Forelimb muscle (tissue), 1 donor: ENCODE data around the gene PDZRN3. TPM values are rescaled to one million over a fixed set of nuclear protein-coding genes. Genes with fewer than 3 reads are reported as not detected.
"Not testable (repeated sequence)": the region's sequence is repeated elsewhere in the genome, so short reads cannot be mapped to it uniquely, and the experiment has no call there.

ENCODE experiments used
- DNase-seq: peaks from one replicate; pipeline ENCODE4 v3.0.0-alpha.2; 2013; ENCODE audit warnings: low read depth
- polyA plus RNA-seq: library from polyadenylated mRNA; unstranded; fragments of 120-200 nt; gene quantifications from one replicate; pipeline ENCODE4 v1.2.1, GENCODE V29; 2013; ENCODE audit not compliant: insufficient read length

PDZRN3 gene
- polyA plus RNA-seq, 1 donor: 69.6 TPM

DNA sequence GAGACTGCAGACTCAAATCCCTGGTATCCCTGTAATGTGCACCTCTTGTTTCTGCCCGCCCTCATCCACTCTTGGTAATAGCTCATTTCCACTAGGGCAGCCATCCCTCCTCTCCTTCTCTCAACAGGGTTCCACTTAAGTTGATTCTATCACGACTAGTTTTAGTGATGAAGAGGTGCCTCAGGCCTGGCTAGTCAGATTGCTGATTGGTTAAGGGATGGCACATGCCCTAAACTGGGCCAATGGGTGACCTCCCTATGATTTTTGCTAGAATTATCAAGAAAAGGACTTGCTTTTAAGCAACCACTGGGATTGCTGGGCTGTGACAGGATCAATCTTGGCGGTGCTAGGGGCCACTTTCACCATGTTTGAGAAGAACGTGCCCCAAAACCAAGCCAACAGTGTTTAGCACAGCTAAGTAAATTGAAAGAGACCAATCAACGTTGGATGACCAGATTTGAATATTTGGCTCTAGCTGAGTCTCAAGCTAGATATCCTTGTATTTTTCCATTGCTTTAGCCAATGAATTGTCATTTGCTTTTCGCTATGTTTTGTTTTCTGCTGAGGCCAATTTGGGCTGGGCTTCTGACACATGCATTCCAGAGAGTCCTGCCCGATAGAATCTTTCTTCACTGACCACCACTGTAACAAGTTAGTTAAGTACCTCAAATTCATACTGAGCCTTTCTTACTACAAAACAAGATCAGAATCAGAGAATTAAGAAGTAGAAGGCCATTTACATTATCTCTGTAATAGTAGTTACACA, 131.0 kb downstream of the PDZRN3 start:
- peak; percentile 47 for DNase-seq

DNA sequence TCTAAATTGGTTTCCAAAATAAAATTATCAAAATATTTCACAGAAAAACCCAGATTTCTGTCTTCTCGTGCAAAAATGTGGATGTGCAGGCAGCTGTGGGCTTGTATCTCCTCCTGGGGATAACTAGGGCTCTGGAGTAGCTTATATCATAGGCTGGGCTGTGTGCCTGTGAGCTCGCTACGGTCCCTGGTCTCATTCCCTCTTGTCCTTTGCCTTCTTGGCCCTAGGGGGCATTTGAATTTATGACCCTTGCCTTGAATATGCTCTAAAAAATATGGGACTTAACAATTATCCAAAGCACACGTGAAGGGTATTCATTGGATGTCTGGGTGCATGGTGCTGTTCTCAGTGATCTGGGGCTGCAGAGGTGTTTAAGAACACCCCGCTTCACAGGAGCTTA, 132.6 kb downstream of the PDZRN3 start:
- DNase-seq: no peak

- no peak for DNase-seq
Observed at GRCh38 chr3:73491287-73491662, 133.5 kb downstream of the PDZRN3 start.

DNA sequence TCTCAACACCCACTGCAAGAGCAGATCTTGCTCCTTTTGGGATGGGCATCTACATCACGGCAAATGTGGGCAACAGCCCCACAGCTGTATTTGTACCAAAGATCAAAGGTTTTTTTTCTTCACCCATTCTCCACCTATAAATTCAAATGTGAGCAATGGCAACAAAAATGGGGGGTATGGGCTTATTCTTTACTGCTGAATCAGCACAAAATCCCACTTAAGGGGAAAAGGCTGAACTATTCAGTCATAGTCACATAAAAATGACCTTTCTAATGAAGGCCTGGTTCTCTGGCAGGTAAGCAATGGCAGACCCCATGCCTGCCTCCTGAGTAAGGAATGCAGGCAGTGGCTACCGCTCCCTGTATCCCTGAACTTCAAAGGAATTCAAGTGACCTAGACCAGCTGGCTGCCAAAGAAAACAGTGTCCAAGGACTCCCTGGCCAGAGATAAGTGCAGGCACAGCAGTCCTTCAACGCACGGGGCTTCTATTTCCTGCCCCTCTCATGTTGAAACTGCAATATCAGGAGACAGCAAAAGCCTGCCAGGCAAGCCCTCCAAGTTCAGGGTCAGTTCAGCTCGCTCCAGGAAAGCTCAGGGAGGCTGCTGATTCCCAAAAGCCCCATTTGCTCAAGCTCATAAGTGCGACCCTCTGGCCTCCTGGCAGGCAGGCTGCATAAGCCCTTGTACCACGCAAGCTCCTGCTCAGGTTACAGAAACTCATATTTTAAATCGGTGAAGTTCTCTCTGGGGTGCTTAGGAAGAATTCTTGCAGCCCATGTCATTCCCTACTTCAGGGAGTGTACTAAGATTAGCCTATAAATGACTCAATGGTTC, 134.1 kb downstream of the PDZRN3 start:
- no peak for DNase-seq

GRCh38 chr3:73485877-73486330, 138.8 kb downstream of the PDZRN3 start:
- DNase-seq: no peak

- DNase-seq: no peak
Observed at GRCh38 chr3:73484656-73485248, 140.0 kb downstream of the PDZRN3 start.

DNA sequence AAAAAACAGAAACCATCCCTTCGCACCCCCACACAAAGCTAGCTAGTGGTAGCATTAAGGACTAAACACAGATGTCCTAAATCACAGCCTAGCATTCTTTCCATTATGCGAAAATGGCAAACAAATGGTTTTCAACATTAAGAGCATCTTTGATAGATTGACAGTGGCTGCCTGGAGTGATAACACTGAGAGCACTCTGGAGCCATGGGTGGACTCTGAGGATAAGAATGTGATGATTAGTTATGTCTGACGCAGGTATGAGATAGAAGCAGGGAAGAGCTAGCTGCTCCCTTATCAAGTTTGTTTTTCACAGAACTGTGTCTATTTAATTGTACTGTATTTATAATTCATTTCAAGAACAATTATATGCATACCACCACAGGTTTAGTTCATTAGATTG, 142.9 kb downstream of the PDZRN3 start:
- no peak for DNase-seq

DNA sequence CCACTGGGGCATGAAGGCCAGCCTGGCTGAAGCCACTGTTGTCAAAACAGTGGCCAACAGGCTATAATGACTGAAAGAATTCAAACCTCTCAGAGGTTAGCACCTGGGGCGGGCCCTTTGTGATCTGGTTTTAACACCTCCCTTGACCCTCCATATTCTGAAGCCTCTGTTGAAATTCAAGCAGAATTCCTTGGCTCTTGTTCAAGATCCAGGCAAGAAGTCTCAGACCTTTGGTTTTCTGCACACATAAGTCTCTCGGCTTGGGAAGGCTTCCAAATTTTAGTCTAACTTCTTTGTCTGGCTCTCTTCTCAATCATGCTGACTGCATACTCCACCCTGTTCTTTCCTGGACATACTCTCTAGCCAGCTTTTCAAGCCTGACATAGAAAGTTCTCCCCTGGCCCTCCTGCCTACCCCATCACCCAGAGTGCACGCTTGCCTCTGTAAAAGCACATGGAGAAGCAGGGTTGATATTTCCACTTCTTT, 144.5 kb downstream of the PDZRN3 start:
- no peak for DNase-seq

DNA sequence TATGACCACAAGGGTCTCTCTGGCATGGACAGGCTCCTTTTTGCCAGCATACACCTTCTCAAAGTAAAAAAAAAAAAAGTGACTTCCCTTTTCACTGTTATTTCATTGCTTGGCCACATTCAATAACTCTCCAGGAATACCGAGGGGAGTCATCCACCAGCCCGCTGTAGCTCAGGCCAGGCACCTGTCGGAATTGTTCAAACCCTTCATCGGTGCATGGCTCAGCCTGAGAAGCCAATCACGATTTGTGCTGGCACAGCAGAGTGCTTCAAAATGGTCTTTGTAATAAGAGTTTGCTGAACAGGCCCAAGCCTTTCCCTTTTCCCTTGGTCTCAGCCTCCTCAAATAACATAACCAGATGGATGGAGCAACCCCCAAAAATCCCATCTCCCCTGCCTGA, 145.4 kb downstream of the PDZRN3 start:
- DNase-seq: no peak

GRCh38 chr3:73478858-73479257, 145.9 kb downstream of the PDZRN3 start:
- no peak for DNase-seq

DNA sequence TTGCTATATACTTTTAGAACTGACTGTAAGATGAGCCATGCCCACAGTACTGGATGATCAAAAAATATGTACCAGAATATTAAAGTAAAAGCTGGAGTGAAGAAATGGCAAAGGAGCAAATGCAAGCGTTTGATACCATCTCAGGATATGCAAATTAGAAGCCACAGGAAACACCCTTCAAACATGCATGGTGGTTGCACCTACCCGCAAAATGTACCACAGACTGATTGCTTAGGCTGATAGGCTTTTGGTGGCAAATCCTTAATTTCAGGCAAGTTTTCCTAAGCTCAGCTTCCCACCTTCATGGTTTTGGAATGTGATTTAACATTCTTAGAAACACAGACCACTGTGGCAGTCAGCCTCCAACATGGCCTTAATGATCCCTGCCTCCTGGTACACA, 149.0 kb downstream of the PDZRN3 start:
- no peak for DNase-seq

GRCh38 chr3:73475175-73475574, 149.6 kb downstream of the PDZRN3 start:
- no peak for DNase-seq

DNA sequence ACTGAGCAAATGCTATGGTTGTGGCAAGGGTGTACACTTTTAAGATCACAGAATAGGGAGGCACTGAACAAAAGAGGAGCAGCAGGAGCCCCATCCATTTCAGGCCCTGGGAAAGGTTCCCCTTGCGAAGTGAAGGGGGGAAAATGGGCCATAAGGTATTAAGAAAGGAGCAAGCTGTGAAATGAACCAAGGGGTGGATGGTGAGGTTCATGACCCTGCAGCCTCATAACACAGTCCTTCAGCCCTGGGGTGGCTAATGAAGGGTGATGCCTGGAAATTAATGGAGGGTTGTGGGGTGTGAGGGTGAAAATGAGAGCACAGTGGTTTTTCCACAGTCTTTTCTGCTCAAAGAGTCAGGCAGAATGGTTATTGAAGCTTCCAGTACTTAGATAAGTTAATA, 150.1 kb downstream of the PDZRN3 start:
- no peak for DNase-seq

- DNase-seq: no peak
Observed at GRCh38 chr3:73473898-73474416, 150.8 kb downstream of the PDZRN3 start.

DNA sequence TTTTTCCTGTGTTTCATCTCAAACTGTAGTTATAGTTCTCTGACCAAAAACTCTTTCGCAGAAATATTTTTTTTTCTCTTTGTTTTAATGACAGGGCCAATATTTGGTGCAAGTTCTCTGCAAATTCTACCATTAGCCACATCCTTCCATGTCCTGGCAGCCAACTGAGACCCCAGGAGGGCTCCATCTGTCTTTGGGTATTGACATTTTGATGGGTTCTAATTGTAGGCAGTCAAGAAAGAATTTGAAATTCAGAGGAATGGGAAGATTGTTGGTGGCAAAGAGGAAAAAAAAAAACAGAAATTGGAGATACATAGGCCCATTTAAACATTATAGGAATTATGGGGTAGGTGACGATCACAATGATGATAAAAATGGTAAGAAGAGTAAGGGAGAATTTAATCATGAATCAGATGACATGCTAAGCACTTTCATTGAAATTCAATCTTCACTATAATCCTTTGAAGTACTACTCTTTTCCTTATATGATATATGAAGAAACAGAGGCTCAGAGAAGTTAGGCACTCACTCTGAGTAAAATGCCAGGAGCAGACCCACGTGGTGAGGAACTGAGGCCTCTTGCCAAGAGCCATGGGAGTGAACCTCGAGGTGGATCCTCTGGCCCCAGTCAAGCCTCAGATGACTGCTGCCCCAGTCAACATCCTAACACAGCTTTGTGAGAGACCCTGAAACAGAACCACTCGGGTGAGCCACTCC, 151.4 kb downstream of the PDZRN3 start:
- DNase-seq: no peak

GRCh38 chr3:73471986-73472787, 152.6 kb downstream of the PDZRN3 start:
- no peak for DNase-seq

GRCh38 chr3:73470860-73471259, 153.9 kb downstream of the PDZRN3 start:
- no peak for DNase-seq

DNA sequence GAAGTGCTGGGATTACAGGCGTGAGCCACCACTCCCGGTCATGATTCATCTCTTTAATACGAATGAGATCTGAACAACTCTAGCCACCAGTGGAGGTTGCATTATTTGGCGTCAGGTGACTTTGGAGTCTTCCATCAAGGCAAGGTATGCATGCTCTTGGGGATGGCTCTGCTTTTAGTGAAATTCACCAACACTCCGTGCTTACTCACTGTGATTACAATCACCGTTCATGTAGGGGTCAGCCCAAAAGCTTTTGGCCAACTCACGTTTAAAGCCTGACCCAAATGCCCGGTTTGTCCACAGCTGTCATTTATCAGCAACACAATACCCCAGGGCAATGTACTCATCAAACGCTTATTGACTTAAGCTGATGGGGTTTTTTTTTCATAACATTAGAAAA, 155.4 kb downstream of the PDZRN3 start:
- no peak for DNase-seq

GRCh38 chr3:73467211-73467610, 157.5 kb downstream of the PDZRN3 start:
- no peak for DNase-seq

- DNase-seq: no peak
Observed at GRCh38 chr3:73465926-73466325, 158.8 kb downstream of the PDZRN3 start.

GRCh38 chr3:73464126-73464525, 160.6 kb downstream of the PDZRN3 start:
- not testable (repeated sequence) for DNase-seq
